ENCODE measurements around the gene CCDC28B. TPM values are rescaled to one million over a fixed set of nuclear protein-coding genes. Genes with fewer than 3 reads are reported as not detected.

The CCDC28B gene
- total RNA-seq, 4 donors from 2014 or later, result 2.2 to 7.6 (median 5.2) TPM

DNA sequence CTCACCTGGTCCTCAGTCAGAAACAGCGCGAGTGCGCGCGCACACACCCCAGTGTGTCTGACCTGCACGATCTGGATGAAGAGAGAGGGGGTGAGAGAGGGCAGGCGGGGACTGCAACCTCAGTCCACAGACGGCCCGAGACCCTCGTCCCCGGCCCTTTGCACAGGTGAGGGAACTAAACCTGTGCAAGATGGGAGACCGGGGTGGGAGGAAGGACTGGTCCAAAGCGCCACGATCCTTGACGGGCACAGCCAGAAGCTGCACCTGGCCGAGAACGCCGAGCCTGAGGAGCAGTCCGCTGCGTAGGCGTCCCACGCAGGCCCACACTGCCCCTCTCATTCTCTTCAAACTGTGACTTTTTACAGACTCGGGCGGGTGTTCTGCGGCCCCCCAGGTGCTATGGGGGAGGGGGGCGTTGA is 4.6 kb downstream of the CCDC28B start:
- Histone ChIP-seq H3K4me1 (peaks cover 22 to 46% of the 10 kb centered on the region in 2 donors), H3K9me3 (no peaks in the 10 kb centered on the region), H3K27me3 (no peaks in the 10 kb centered on the region), H3K4me3 (replicated peaks in 1 of 3) (peak overlapping the region; percentile 5 to 62 (median 46)), H3K27ac (peak overlapping the region; percentile 5 to 74 (median 40)), H3K36me3 (no peaks in the 10 kb centered on the region)
- 30 to 35% methylated on average over 26 of the region's 26 CpGs for WGBS, 2 donors
- intact Hi-C loops (cut with DNase I), result no loop called here
- no peak for DNase-seq
- TF ChIP-seq, protein P1, sequence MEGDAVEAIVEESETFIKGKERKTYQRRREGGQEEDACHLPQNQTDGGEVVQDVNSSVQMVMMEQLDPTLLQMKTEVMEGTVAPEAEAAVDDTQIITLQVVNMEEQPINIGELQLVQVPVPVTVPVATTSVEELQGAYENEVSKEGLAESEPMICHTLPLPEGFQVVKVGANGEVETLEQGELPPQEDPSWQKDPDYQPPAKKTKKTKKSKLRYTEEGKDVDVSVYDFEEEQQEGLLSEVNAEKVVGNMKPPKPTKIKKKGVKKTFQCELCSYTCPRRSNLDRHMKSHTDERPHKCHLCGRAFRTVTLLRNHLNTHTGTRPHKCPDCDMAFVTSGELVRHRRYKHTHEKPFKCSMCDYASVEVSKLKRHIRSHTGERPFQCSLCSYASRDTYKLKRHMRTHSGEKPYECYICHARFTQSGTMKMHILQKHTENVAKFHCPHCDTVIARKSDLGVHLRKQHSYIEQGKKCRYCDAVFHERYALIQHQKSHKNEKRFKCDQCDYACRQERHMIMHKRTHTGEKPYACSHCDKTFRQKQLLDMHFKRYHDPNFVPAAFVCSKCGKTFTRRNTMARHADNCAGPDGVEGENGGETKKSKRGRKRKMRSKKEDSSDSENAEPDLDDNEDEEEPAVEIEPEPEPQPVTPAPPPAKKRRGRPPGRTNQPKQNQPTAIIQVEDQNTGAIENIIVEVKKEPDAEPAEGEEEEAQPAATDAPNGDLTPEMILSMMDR (IDR thresholded peaks at IDR 0.05), result no peak
- no peak for TF ChIP-seq POLR2A (IDR thresholded peaks at IDR 0.05)

DNA sequence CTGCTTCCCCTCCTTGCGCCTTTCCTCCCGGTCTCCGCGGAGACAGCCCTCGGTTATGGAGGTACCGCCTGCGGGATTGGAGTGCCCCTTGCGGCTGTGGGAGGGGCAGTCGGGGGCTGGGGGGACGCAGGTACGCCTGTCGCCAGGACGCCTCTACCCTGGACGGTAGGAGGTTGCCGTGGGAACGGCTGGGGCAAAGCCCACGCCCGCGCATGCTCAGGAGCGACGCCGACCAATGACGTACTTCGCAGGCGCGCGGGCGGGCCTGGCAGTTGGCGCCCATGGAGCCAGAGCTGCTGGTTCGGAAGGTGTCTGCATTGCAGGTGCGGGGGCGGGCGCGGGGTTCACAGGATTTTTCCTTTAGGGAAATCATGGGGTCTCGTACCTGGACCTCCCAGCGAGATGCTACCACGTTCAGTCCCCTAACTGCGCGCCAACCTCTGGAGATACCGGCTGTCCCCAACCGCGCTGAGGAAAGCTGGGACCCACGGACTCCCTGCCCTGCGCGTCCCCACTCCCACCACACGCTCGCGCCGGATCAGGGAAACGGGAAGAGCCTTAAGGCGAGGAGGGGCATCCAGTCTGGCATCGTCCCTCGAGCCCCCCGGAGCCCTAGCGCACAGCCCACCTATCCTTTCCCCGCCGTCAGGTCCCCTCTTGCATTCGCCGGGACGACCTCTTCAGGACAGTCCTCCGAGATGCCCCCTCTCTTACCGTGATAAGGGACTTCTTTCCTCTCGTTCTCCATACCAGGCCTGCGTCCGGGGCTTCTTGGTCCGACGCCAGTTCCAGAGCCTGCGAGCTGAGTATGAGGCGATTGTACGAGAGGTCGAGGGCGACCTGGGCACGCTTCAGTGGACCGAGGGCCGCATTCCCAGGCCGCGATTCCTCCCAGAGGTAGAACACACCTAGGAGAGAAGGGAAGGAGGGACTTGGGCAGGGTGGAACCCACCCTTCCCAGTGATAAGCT is 5.3 kb downstream of the CCDC28B start, which contains the start of gene IQCC:
Gene IQCC, plus strand, starts transcription at position 271 of the 970 bp plus-strand sequence. Its CDS starts 11 bp downstream, at position 282.
- H3K4me1 ChIP-seq, result peaks cover 20 to 43% of the 10 kb centered on the region in 2 donors
- 2 to 3% methylated on average over 26 to 27 of the region's 77 CpGs for WGBS, 2 donors
- H3K27ac ChIP-seq, result peak within 1 kb of the TSS; percentile 5 to 74 (median 40)
- H3K36me3 ChIP-seq, result no peaks in the 10 kb centered on the region
- intact Hi-C loops (cut with DNase I), result no loop called here
- DNase-seq, result peak; percentile 95 to 96
- peak within 1 kb of the TSS; percentile 19 to 62 (median 46) for H3K4me3 ChIP-seq (replicated peaks in 1 of 3)
- TF ChIP-seq, protein P1 (IDR thresholded peaks at IDR 0.05), result peak in 1 of 6 experiments; percentile 2
- peak; percentile 18 to 86 for TF ChIP-seq POLR2A (IDR thresholded peaks at IDR 0.05)
- no peaks in the 10 kb centered on the region for H3K9me3 ChIP-seq
- no peaks in the 10 kb centered on the region for H3K27me3 ChIP-seq

DNA sequence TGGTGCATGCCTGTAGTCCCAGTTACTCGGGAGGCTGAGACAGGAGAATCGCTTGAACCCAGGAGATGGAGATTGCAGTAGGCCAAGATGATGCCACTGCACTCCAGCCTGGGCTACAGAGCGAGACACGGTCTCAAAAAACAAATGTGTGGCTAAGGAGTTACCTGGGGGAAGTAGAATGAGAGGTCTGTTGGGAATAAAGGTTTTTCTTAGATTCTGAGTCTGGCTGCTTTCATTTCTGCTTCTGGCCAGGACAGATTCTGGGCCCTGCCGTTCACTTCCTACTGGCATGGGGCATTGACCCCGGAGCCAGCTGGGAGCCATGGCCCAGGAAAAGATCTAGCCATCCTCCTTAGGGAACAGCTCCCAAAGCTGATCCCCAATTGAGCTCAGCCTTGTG is 8.1 kb downstream of the CCDC28B start:
- no peak for TF ChIP-seq POLR2A (IDR thresholded peaks at IDR 0.05)
- TF ChIP-seq, protein P1 (IDR thresholded peaks at IDR 0.05), result no peak
- H3K27ac ChIP-seq, result no peak overlapping the region
- no peaks in the 10 kb centered on the region for H3K27me3 ChIP-seq
- no peaks in the 10 kb centered on the region for H3K9me3 ChIP-seq
- H3K36me3 ChIP-seq, result no peaks in the 10 kb centered on the region
- H3K4me3 ChIP-seq (replicated peaks in 1 of 3), result no peak overlapping the region
- DNase-seq, result no peak
- intact Hi-C loops (cut with DNase I), result no loop called here
- 84 to 88% methylated on average over 6 of the region's 6 CpGs for WGBS, 2 donors
- H3K4me1 ChIP-seq, result peaks cover 11 to 28% of the 10 kb centered on the region in 2 donors

DNA sequence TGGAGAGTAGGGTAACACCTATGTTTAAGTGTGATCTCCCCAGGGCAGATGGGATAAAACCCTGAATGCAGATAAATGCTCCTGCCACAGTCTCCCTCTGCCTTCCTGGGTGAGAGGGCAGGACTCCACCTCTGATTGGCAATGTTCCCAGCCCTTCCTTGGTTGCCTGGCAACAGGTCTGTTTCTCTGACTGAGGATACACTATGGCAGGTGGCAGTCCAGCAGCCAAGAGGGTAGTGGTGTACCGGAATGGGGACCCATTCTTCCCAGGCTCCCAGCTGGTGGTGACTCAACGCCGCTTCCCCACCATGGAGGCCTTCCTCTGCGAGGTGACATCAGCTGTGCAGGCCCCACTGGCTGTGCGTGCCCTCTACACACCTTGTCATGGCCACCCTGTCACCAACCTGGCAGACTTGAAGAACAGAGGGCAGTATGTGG is 8.5 kb downstream of the CCDC28B start, which contains the start of gene DCDC2B:
Gene DCDC2B, plus strand, starts transcription at position 199 of the 438 bp plus-strand sequence. Its CDS starts 5 bp downstream, at position 204.
- TF ChIP-seq, protein P1 (IDR thresholded peaks at IDR 0.05), result no peak
- TF ChIP-seq POLR2A (IDR thresholded peaks at IDR 0.05), result no peak
- Histone ChIP-seq H3K4me3 (replicated peaks in 1 of 3) (no peak within 1 kb of the TSS), H3K27ac (no peak within 1 kb of the TSS), H3K9me3 (no peaks in the 10 kb centered on the region), H3K27me3 (no peaks in the 10 kb centered on the region), H3K4me1 (peaks cover 11 to 28% of the 10 kb centered on the region in 2 donors), H3K36me3 (no peaks in the 10 kb centered on the region)
- intact Hi-C loops (cut with DNase I), result no loop called here
- 36 to 47% methylated on average over 2 to 3 of the region's 5 CpGs for WGBS, 2 donors
- DNase-seq, result peak; percentile 88 to 91
